ENCODE results near the gene MC4R. TPM values are rescaled to one million over a fixed set of nuclear protein-coding genes. Genes with fewer than 3 reads are reported as not detected.

Gene MC4R
- total and polyA plus RNA-seq, 2 of the 4 experiments (the other 2 are of a cell fraction): 0.14 to 0.18 TPM

DNA sequence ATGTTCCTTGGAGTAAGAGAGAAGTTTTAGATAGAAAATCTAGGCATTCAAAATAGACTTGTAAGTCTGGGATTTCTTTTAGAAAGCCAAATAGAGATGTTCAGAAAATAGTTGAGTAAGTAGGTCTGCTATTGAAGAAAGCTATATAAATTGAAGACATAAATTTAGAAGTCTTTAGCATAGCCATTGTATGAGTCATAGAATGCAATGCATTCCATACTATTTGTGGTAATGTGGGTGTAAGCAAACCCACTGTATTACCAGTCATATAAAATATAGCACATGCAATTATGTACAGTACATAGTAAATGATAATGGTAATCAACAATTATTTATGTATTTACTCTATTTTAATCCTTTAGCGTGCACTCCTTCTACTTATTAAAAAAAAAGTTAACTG, 14.1 kb downstream of the MC4R start:
- DNase-seq: peak; percentile 70

More for the DNA sequence above, 14.1 kb downstream of the MC4R start:
- Histone ChIP-seq H4K91ac (ENCODE audit: insufficient read depth, low read depth, low read length) (peak overlapping the region; percentile 18; the same call in 1 of the 2 replicates), H3K9ac (ENCODE audit: low read depth, low read length) (no peak overlapping the region), H3K56ac (ENCODE audit: extremely low read depth, insufficient read depth, low read length) (no peak overlapping the region; the same call in 1 of the 2 replicates), H3K4me3 (ENCODE audit: insufficient read depth, low read depth, low read length) (no peak overlapping the region), H2BK20ac (ENCODE audit: low read depth, low read length) (peak overlapping the region; percentile 88), H3K4me1 (ENCODE audit: control insufficient read depth, insufficient read depth, low read length) (no peaks in the 10 kb centered on the region), H3K23ac (ENCODE audit: low read depth, low read length) (no peak overlapping the region), H2AK9ac (replicated peaks; ENCODE audit: low read depth, low read length, poor library complexity) (no peak overlapping the region), H3K18ac (ENCODE audit: low read depth, low read length) (no peak overlapping the region), H2AK5ac (ENCODE audit: low read depth, low read length) (no peak overlapping the region), H3K9me3 (ENCODE audit: control insufficient read depth, insufficient read depth, low read length) (no peaks in the 10 kb centered on the region), H2BK5ac (ENCODE audit: low read depth, low read length, poor library complexity, severe bottlenecking) (no peak overlapping the region), H3K36me3 (ENCODE audit: control insufficient read depth, insufficient read depth, low read length) (no peaks in the 10 kb centered on the region), H3K27me3 (ENCODE audit: control insufficient read depth, insufficient read depth, low read length) (no peaks in the 10 kb centered on the region), H3K4me2 (ENCODE audit: low read depth, low read length) (peak overlapping the region; percentile 42; the same call in 1 of the 2 replicates), H4K8ac (ENCODE audit: low read depth in 2 of 2, low read length in 2 of 2) (peak overlapping the region in 1 of 2 experiments; percentile 36; a peak in 2 of 4 replicates), H3K4ac (ENCODE audit: low read depth, low read length) (peak overlapping the region; percentile 66; the same call in 1 of the 2 replicates), H2BK120ac (ENCODE audit: low read depth, low read length) (peak overlapping the region; percentile 82), H2AFZ (replicated peaks; ENCODE audit: low read length, poor library complexity) (no peak overlapping the region), H3K79me1 (ENCODE audit: low read depth in 1 of 2, low read length in 2 of 2) (no peaks in the 10 kb centered on the region), H2BK15ac (ENCODE audit: low read depth, low read length) (peak overlapping the region; percentile 77; the same call in 1 of the 3 replicates), H4K20me1 (ENCODE audit: insufficient read depth, low read length) (no peaks in the 10 kb centered on the region), H3K14ac (replicated peaks; ENCODE audit: low read depth, low read length) (no peak overlapping the region; the same call in 1 of the 2 replicates), H3K9me1 (ENCODE audit: insufficient read depth, low read length) (no peaks in the 10 kb centered on the region; the same call in 1 of the 2 replicates), H3K27ac (ENCODE audit: insufficient read depth, low read length) (no peak overlapping the region), H4K5ac (ENCODE audit: low read depth, low read length) (no peak overlapping the region)
- intact Hi-C loops (cut with micrococcal nuclease) (no loop called here), in situ Hi-C loops (cut with MboI; ENCODE audit: low sequenced_read_pairs) (no loop called here), dilution Hi-C loops (cut with HindIII; ENCODE audit: low sequenced_read_pairs, unreplicated experiment) (no loop called here)
- CTCF ChIA-PET: interaction anchor here (0.8 kb wide), 1 partner anchor 13 kb away, joined by 3 read pairs; no protein-coding TSS in a partner anchor
- no CpG with 5 or more reads among the region's 1 CpG for WGBS, 2 experiments (ENCODE audit: extremely low coverage in 2 of 2, insufficient read length in 1 of 2)
- TF ChIP-seq SMC3 (IDR thresholded peaks at IDR 0.05; ENCODE audit: low read depth, low read length) (no peak), FOS (IDR thresholded peaks at IDR 0.05; ENCODE audit: low read depth, low read length) (peak; percentile 30; the same call in 1 of the 2 replicates)
- no TSS peak for BruUV-seq (replicated peaks)
- peak; percentile 77 for ATAC-seq (ENCODE audit: low read depth)
- POLR2A ChIA-PET (ENCODE audit: unreplicated experiment): no interaction called here
